ENCODE measurements around the gene FABP3. TPM values are rescaled to one million over a fixed set of nuclear protein-coding genes. Genes with fewer than 3 reads are reported as not detected.

FABP3 gene
- total RNA-seq, 2 experiments from 2014 or later: not detected

DNA sequence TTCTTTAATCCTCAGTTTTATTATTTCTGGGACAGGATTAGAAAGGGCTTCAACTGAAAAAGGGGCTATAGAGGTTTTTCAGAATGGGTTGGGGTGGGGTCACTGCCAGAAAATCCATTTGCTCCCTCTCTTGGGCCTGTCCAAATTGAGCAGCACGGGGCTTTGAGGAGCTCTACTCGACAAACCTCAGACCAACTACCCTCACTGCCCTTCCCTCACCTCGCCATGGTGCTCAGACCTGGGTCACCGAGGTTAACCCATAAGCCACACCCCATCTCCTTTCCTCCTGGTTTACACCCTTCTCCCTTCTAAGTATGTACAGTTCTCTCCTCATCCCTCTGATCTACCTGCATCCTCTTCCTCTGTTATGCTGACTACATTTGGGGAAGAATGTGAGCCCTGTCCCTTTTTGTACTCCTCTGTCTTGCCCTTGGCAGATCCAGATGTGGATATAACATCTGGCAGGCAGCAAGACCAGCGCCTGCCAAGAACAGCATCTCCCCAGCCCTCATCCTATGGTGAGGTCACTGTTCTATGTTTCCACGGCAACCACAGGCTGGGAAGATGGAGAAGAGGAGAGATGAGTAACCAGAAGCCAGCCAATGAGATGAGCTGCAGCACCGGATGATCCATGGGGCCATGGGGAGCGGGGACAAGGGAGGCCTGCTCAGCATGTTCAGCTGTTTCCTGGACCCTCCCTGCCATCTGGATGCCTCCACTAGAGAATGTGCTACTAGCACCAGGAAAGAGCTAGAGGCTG lies 3.7 kb upstream of the FABP3 start:
- intact Hi-C loops (cut with micrococcal nuclease; ENCODE audit: unreplicated experiment): no loop called here
- no peak overlapping the region for H3K4me2 ChIP-seq (ENCODE audit: low read length)
- H3K79me2 ChIP-seq (ENCODE audit: insufficient read depth, low read depth, low read length): no peaks in the 10 kb centered on the region
- H3K9me2 ChIP-seq (ENCODE audit: insufficient read depth, low read length): no peaks in the 10 kb centered on the region
- no peak for DNase-seq (ENCODE audit: low spot score)
- no peak overlapping the region for H2AFZ ChIP-seq (ENCODE audit: low read length)
- BruUV-seq (replicated peaks): no TSS peak
- POLR2A ChIA-PET: interaction anchor here (0.6 kb wide), 2 partner anchors 36 to 1335 kb away, joined by 6 to 8 read pairs; no protein-coding TSS in a partner anchor
- no peak overlapping the region for H3K27ac ChIP-seq (ENCODE audit: low read depth, low read length, poor library complexity, severe bottlenecking)
- no peaks in the 10 kb centered on the region for H3K36me3 ChIP-seq (ENCODE audit: insufficient read depth, low read length)
- TF ChIP-seq, protein P1, sequence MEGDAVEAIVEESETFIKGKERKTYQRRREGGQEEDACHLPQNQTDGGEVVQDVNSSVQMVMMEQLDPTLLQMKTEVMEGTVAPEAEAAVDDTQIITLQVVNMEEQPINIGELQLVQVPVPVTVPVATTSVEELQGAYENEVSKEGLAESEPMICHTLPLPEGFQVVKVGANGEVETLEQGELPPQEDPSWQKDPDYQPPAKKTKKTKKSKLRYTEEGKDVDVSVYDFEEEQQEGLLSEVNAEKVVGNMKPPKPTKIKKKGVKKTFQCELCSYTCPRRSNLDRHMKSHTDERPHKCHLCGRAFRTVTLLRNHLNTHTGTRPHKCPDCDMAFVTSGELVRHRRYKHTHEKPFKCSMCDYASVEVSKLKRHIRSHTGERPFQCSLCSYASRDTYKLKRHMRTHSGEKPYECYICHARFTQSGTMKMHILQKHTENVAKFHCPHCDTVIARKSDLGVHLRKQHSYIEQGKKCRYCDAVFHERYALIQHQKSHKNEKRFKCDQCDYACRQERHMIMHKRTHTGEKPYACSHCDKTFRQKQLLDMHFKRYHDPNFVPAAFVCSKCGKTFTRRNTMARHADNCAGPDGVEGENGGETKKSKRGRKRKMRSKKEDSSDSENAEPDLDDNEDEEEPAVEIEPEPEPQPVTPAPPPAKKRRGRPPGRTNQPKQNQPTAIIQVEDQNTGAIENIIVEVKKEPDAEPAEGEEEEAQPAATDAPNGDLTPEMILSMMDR (conservative IDR thresholded peaks at IDR 0.05; ENCODE audit: low read length): no peak
- no peak for TF ChIP-seq EZH2phosphoT487 (IDR thresholded peaks at IDR 0.05; ENCODE audit: borderline replicate concordance, low read depth, low read length)
- CTCF ChIA-PET (ENCODE audit: unreplicated experiment): no interaction called here
- no peaks in the 10 kb centered on the region for H4K20me1 ChIP-seq (ENCODE audit: insufficient read depth, low read length)
- H3K4me3 ChIP-seq (ENCODE audit: low read depth, low read length, poor library complexity, severe bottlenecking): no peak overlapping the region
- no peaks in the 10 kb centered on the region for H3K4me1 ChIP-seq (ENCODE audit: insufficient read depth, low read length, poor library complexity, severe bottlenecking)
- no peaks in the 10 kb centered on the region for H3K9me3 ChIP-seq (ENCODE audit: low read length)

DNA sequence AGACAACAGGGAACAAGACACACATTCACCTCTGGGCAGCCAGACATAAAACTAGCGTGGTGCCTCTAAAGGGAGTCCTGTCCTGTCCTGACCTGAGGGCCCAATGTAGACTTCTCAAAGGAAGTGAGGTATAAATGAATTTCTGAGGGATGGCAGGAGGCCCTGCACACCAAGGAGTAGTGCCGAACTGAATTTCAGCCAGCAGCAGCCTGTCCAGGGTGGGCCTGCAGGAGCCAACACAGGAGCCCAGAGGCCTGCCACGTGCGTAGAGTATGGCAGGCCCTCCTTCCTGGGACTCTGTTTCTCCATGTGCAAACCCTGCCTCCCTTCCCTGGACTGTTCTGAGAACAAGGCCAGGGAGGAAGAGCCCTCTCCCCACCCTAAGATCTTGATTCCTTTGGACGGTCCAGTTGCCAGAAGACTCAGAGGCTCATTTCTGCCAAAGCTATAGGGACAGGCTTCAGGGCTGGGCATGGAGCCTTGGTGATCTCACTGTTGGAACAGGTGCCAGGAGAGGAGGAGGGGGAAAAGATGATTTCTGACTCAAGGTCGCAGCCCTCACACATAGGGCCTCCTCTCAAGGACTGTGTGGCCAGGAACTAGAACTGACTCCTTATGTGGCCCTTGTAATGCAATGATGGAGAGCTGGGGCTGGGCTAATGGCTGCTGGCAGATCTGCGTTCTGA lies 1.8 kb upstream of the FABP3 start:
- H3K9me2 ChIP-seq (ENCODE audit: insufficient read depth, low read length): no peaks in the 10 kb centered on the region
- no peaks in the 10 kb centered on the region for H3K4me1 ChIP-seq (ENCODE audit: insufficient read depth, low read length, poor library complexity, severe bottlenecking)
- no peak for DNase-seq (ENCODE audit: low spot score)
- H2AFZ ChIP-seq (ENCODE audit: low read length): no peak overlapping the region
- no peaks in the 10 kb centered on the region for H3K79me2 ChIP-seq (ENCODE audit: insufficient read depth, low read depth, low read length)
- ChIA-PET CTCF (ENCODE audit: unreplicated experiment) (no interaction called here), POLR2A (no interaction called here)
- H3K9me3 ChIP-seq (ENCODE audit: low read length): no peaks in the 10 kb centered on the region
- TF ChIP-seq, protein P1 (conservative IDR thresholded peaks at IDR 0.05; ENCODE audit: low read length): no peak
- no peak for TF ChIP-seq EZH2phosphoT487 (IDR thresholded peaks at IDR 0.05; ENCODE audit: borderline replicate concordance, low read depth, low read length)
- no peaks in the 10 kb centered on the region for H4K20me1 ChIP-seq (ENCODE audit: insufficient read depth, low read length)
- no peaks in the 10 kb centered on the region for H3K36me3 ChIP-seq (ENCODE audit: insufficient read depth, low read length)
- no peak overlapping the region for H3K4me3 ChIP-seq (ENCODE audit: low read depth, low read length, poor library complexity, severe bottlenecking)
- H3K4me2 ChIP-seq (ENCODE audit: low read length): no peak overlapping the region
- BruUV-seq (replicated peaks): no TSS peak
- no peak overlapping the region for H3K27ac ChIP-seq (ENCODE audit: low read depth, low read length, poor library complexity, severe bottlenecking)
- intact Hi-C loops (cut with micrococcal nuclease; ENCODE audit: unreplicated experiment): no loop called here
